ENCODE results near the gene ERC2.

GRCh38 chr3:55605443-55606236 is 862.6 kb downstream of the ERC2 start:
- TF ChIP-seq CTCF (IDR thresholded peaks at IDR 0.05): no peak
- TF ChIP-seq ZFX (IDR thresholded peaks at IDR 0.05; ENCODE audit: borderline replicate concordance): no peak

Data from 22Rv1 (cell line).